B cell (primary cell): ENCODE measurements around the gene RPL28.

Experiments
- CTCF ChIP-seq: fragments of 200-600 bp; IDR thresholded peaks from one replicate; pipeline ENCODE4 v1.8.0; 2022; ENCODE audit warnings: antibody characterized with exemption, mild to moderate bottlenecking
- EZH2 ChIP-seq: IDR thresholded peaks from 2 replicates; pipeline ENCODE4 v1.6.1; 2012; ENCODE audit warnings: borderline replicate concordance, low read depth, mild to moderate bottlenecking, moderate library complexity, low read length; ENCODE audit not compliant: insufficient read depth, poor library complexity, severe bottlenecking

GRCh38 chr19:55339889-55340783, 45.6 kb upstream of the RPL28 start:
- no peak for TF ChIP-seq CTCF
- TF ChIP-seq EZH2: no peak
